ENCODE results near the gene BOK. TPM values are rescaled to one million over a fixed set of nuclear protein-coding genes. Genes with fewer than 3 reads are reported as not detected.

BOK gene
- total RNA-seq, 4 donors from 2014 or later, result 49.6 to 81.6 (median 71.4) TPM

- Histone ChIP-seq H3K9me3 (peaks cover 0 to 28% (median 3%) of the 10 kb centered on the region in 4 donors), H3K4me3 (no peak overlapping the region), H3K4me1 (peaks cover 0 to 15% (median 1%) of the 10 kb centered on the region in 4 donors), H3K36me3 (no peaks in the 10 kb centered on the region), H3K27me3 (peaks cover 0 to 32% of the 10 kb centered on the region in 2 donors), H3K27ac (no peak overlapping the region)
- WGBS, 2 donors, result 80 to 83% methylated on average over 7 of the region's 7 CpGs
- no peak for TF ChIP-seq EP300 (IDR thresholded peaks at IDR 0.05)
- no peak for TF ChIP-seq POLR2A (IDR thresholded peaks at IDR 0.05)
- TF ChIP-seq, protein P1, sequence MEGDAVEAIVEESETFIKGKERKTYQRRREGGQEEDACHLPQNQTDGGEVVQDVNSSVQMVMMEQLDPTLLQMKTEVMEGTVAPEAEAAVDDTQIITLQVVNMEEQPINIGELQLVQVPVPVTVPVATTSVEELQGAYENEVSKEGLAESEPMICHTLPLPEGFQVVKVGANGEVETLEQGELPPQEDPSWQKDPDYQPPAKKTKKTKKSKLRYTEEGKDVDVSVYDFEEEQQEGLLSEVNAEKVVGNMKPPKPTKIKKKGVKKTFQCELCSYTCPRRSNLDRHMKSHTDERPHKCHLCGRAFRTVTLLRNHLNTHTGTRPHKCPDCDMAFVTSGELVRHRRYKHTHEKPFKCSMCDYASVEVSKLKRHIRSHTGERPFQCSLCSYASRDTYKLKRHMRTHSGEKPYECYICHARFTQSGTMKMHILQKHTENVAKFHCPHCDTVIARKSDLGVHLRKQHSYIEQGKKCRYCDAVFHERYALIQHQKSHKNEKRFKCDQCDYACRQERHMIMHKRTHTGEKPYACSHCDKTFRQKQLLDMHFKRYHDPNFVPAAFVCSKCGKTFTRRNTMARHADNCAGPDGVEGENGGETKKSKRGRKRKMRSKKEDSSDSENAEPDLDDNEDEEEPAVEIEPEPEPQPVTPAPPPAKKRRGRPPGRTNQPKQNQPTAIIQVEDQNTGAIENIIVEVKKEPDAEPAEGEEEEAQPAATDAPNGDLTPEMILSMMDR (IDR thresholded peaks at IDR 0.05), result no peak
- DNase-seq (ENCODE audit: low spot score in 2 of 2), result no peak
Measured at GRCh38 chr2:241554610-241555322, 3.8 kb upstream of the BOK start.

- no peak for DNase-seq (ENCODE audit: low spot score in 2 of 2)
Measured at GRCh38 chr2:241555711-241556110, 2.8 kb upstream of the BOK start.

DNA sequence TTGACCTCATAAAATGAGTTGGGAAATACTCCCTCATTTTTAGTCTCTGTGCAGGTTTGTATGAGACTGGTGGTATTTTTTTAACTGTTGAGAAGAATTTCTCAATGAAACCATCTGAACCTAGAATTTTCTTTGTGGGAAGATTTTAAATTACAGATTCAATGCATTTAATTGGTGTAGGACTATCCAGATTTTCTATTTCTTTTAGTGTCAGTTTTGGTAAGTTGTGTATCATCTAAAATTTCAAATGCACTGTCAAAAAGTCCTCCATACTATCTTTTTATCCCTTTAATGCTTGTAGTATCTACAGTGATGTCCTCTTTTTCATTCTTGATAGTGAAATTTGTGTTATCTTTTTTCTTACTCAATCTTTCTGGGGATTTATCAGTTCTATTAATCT lies 1.8 kb upstream of the BOK start:
- TF ChIP-seq POLR2A (IDR thresholded peaks at IDR 0.05) (no peak), EP300 (IDR thresholded peaks at IDR 0.05) (no peak)
- TF ChIP-seq, protein P1 (IDR thresholded peaks at IDR 0.05), result no peak
- H3K9me3 ChIP-seq, result peaks cover 0 to 28% (median 3%) of the 10 kb centered on the region in 4 donors
- H3K4me1 ChIP-seq, result peaks cover 0 to 33% (median 15%) of the 10 kb centered on the region in 4 donors
- no peak overlapping the region for H3K4me3 ChIP-seq
- H3K27ac ChIP-seq, result no peak overlapping the region
- H3K36me3 ChIP-seq, result no peaks in the 10 kb centered on the region
- H3K27me3 ChIP-seq, result peaks cover 0 to 23% of the 10 kb centered on the region in 2 donors
- no peak for DNase-seq (ENCODE audit: low spot score in 2 of 2)

More at GRCh38 chr2:241555711-241556110, 2.8 kb upstream of the BOK start:
- H3K27me3 ChIP-seq, result peaks cover 0 to 32% of the 10 kb centered on the region in 2 donors
- 38 to 60% methylated on average over 3 of the region's 3 CpGs for WGBS, 2 donors
- peaks cover 0 to 24% (median 9%) of the 10 kb centered on the region in 4 donors for H3K4me1 ChIP-seq
- H3K9me3 ChIP-seq, result peaks cover 0 to 28% (median 3%) of the 10 kb centered on the region in 4 donors
- no peak overlapping the region for H3K4me3 ChIP-seq
- TF ChIP-seq EP300 (IDR thresholded peaks at IDR 0.05) (no peak), POLR2A (IDR thresholded peaks at IDR 0.05) (no peak)
- TF ChIP-seq, protein P1 (IDR thresholded peaks at IDR 0.05), result no peak
- no peak overlapping the region for H3K27ac ChIP-seq
- no peaks in the 10 kb centered on the region for H3K36me3 ChIP-seq

DNA sequence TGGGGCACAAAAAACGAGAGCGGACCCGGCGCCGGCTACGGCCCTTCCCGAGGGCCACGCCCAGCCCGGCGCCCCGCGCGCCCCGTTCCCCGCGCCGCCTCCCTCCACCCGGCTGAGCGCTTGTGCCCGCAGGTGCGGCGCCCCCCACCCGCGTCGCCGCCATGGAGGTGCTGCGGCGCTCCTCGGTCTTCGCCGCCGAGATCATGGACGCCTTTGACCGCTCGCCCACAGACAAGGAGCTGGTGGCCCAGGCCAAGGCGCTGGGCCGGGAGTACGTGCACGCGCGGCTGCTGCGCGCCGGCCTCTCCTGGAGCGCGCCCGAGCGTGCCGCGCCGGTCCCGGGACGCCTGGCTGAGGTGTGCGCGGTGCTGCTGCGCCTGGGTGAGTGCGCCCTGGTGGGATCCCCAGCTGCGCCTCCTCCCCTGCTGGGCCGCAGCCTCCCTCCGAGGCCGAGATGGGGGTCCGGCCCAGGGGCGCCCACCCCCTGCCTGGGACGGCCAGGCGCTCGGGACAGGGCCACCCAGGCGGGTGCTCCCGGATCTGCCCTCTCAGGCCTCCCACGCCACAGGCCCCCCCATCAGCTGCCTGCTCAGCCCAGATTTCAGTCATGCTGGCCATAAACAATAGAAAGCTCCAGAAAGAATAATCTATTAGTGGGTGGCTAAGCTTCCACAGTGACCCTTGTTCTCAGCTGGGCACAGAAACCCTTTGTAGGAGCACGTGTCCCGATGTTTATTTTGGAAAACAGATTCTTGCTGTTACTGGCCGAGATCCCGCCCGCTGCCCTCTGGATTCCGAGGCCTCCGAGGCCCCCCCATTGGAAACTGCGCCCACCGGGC lies 997 bp downstream of the BOK start:
- WGBS, 2 donors, result 3 to 14% methylated on average over 15 to 48 of the region's 78 CpGs
- TF ChIP-seq, protein P1 (IDR thresholded peaks at IDR 0.05), result no peak
- TF ChIP-seq EP300 (IDR thresholded peaks at IDR 0.05), result peak; percentile 16 to 65
- Histone ChIP-seq H3K27ac (peak overlapping the region; percentile 56 to 89 (median 66)), H3K36me3 (peaks cover 0 to 16% (median 0%) of the 10 kb centered on the region in 3 donors), H3K27me3 (peaks cover 0 to 13% of the 10 kb centered on the region in 2 donors), H3K4me3 (peak overlapping the region; percentile 37 to 77 (median 46)), H3K4me1 (peaks cover 0 to 59% (median 16%) of the 10 kb centered on the region in 4 donors), H3K9me3 (peaks cover 0 to 28% (median 3%) of the 10 kb centered on the region in 4 donors)
- no peak for DNase-seq (ENCODE audit: low spot score in 2 of 2)

Data from tibial nerve (tissue), 4 donors.